ENCODE data around the gene DNER. TPM values are rescaled to one million over a fixed set of nuclear protein-coding genes. Genes with fewer than 3 reads are reported as not detected.
A peak's percentile ranks its signal among the peaks of the same experiment; 100 is the strongest.

DNER gene
- polyA plus RNA-seq, 3 donors, result 57.8 to 61.4 (median 61.3) TPM

DNA sequence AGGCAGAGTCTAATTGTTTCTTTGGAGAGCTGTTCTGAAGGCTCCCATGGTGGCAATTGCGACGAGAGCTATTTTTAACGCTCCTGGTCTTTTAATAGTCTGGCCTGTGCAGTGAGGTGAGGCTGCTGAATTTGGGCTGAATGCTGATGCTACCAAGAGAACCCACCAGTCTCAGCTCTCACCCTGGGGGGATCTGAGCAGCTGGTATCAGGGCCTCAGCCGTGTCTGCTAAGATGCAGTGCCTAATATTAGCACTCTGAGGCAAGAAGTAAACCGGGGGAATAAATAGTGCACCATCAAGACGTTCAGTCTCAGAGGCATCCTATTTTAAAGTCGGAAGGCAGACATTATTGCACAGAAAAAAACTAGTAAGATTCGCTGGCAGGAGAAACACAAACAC lies 228.5 kb downstream of the DNER start:
- DNase-seq (ENCODE audit: extremely low read depth in 1 of 11, low read depth in 9 of 11, low spot score in 4 of 11), result no peak

DNA sequence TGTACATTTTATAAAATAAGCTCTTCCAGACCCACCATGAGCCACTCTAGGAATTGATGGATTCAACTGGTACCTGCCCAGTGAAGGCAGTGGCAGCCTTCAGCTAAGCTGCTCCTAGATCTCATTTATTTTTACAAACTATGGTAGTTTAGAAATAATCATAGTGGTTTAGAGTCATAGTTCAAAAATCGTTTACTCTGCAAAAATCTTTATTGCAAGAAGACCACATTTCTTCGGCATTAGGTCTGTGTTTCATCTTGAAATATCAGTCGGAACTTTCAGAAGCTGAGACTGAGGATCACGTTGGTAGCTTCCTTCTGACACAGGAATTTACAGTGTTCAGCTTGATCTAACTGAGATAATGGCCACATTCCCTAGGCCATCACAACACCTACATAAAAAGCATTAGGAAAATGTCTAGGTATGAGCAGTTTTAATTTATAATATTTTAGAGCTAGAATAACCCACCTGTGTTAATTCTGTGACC lies 237.0 kb downstream of the DNER start:
- no peak for DNase-seq (ENCODE audit: extremely low read depth in 1 of 11, low read depth in 9 of 11, low spot score in 4 of 11)

DNA sequence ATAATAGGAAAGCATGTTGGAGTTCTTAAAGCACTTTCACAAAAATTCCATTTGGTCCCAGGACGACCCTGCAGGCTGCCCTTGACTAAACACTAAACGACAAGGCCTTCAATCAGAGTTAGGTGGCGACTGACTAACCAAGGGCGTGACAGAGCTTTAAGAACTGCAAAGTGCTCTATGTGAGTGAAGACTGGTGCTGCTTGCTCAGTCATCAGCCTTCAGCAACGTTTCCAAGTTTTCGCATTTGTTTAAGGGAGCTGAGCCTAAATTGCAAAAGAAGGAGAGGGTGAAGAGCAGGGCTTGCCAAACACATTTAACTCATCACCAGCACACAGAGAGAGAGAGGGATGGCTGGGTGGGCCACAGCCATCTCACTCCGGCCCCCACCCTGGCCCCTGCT lies 238.6 kb downstream of the DNER start:
- no peak for DNase-seq (ENCODE audit: extremely low read depth in 1 of 11, low read depth in 9 of 11, low spot score in 4 of 11)

DNA sequence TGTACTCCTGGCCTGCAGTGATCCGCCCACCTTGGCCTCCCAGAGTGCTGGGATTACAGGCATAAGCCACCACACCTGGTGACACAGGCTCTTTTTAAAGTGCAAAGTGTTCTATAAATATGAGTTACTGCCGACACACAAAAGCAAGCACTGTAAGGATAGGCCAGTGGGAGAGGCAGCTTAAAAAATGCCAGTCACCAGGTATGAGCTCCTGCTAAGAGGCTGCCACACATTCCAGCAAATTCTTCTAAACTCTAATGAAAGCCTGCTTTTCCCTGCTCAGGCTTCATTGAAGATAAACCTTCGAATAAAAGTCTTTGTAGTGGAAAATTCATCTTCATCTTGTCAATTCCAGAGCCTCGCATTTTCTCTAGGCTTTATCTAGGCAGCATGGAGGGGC lies 240.2 kb downstream of the DNER start:
- no peak for DNase-seq (ENCODE audit: extremely low read depth in 1 of 11, low read depth in 9 of 11, low spot score in 4 of 11)

DNA sequence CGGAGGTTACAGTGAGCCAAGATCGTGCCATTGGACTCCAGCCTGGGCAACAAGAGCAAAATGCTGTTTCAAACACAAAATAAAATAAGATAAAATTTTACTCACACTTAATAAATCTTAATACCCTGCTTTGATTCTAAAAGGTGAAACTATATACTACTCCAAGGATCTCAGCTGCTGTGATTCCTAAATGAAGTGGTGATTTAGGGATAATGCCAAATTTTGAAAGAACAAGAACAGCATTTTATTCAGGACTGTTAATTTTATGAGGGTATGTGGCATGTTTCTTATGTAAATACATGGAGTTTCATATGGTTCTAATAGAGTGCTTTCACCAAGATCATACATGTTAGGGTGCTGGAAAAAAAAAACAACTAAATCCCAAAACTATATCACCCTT lies 243.6 kb downstream of the DNER start:
- no peak for DNase-seq (ENCODE audit: extremely low read depth in 1 of 11, low read depth in 9 of 11, low spot score in 4 of 11)

- no peak for DNase-seq (ENCODE audit: extremely low read depth in 1 of 11, low read depth in 9 of 11, low spot score in 4 of 11)
These were observed 246.6 kb downstream of the DNER start for GRCh38 chr2:229467783-229468182.

DNA sequence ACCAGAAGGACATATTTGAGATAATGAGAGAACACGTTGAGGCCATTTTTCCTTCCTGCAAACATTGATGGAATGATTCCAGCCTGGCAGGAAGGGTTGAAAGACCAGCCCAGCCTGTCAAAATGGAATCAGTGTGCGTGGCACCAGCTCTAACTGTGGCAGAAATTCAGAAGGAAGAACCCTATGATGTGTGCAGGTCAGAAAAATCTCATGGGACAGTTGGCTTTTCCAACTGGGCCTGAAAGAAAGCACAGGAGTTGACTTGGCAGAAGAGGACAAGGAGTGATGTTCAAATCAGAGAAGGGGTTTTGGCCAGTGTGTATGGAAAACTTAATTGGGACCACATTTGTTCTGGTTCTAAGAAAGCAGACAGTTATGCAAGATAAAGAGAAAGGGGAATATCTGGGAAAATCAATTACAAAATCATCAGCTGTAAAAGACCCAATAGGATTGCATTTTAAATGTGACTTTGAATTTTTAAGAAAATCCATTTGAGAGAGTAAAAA lies 250.5 kb downstream of the DNER start:
- no peak for DNase-seq (ENCODE audit: extremely low read depth in 1 of 11, low read depth in 9 of 11, low spot score in 4 of 11)

DNA sequence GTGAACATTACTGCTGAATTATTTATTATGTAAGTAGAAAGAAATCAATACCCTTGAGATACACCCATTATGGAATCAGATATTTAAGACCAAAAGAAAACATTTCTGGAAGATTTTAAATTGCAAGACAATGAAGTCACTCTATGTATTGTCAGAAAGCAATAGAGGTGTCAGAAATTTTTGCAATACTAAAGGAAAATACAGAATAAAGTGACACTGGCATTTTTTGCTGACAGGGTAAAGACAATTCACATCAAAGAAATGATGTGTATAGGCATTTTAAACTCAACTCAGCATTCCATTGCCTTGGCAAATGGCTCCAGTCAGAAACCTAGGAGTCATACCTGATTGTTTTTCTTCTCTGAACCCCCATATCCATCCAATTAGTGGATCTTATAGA lies 252.2 kb downstream of the DNER start:
- DNase-seq (ENCODE audit: extremely low read depth in 1 of 11, low read depth in 9 of 11, low spot score in 4 of 11), result no peak

DNA sequence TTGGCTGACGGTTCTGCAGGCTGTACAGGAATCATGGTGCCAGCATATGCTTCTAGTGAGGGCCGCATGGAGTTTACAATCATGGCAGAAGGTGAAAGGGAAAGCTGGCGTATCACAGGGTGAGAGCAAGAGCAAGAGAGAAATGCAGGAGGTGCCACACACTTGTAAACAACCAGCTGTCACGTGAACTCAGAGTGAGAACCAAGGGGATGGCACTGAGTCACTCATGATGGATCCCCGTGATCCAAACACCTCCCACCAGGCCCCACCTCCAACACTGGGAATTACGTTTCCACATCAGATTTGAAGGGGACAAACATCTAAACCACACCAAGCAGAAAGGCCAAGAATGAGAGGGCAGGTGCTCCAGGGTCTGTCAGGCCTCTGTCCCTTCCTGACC lies 258.3 kb downstream of the DNER start:
- no peak for DNase-seq (ENCODE audit: extremely low read depth in 1 of 11, low read depth in 9 of 11, low spot score in 4 of 11)

DNA sequence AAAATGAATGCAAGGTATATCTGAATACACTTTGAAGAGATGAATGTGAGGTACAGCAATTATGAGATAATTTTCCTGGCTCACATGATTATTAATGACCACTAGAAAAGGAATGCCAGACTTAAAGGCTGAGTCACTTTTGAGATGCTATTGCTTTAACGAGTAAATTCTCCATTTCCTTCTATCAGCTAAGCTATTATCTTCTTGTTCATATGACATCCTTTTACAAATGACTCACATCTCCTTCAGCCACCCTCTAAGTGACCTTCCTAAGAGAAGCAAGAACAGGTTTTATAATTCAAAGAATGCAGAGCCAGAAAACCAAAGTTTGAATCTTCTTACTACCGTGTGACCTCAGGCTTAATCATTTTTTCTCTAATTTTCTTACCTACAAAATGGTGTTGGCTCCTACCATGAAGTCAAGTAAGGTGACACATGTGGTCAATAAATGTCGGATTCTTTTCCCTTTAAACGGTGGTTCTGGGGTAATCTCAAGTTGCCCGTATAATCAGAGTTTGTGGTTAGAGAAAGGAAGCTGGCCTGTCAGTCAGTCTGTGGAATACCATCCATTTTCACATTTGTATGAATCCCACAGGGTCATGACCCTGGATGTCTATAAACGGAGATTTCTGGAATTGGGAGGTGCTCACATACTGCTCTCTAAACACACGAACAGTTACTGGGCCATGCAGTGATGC lies 259.3 kb downstream of the DNER start:
- no peak for DNase-seq (ENCODE audit: extremely low read depth in 1 of 11, low read depth in 9 of 11, low spot score in 4 of 11)

GRCh38 chr2:229453230-229453629 lies 261.1 kb downstream of the DNER start:
- no peak for DNase-seq (ENCODE audit: extremely low read depth in 1 of 11, low read depth in 9 of 11, low spot score in 4 of 11)

- no peak for DNase-seq (ENCODE audit: extremely low read depth in 1 of 11, low read depth in 9 of 11, low spot score in 4 of 11)
These were observed 262.5 kb downstream of the DNER start for GRCh38 chr2:229451852-229452251.

- no peak for DNase-seq (ENCODE audit: extremely low read depth in 1 of 11, low read depth in 9 of 11, low spot score in 4 of 11)
These were observed 267.1 kb downstream of the DNER start for GRCh38 chr2:229447227-229447626.

- DNase-seq (ENCODE audit: extremely low read depth in 1 of 11, low read depth in 9 of 11, low spot score in 4 of 11), result no peak
These were observed 268.0 kb downstream of the DNER start for GRCh38 chr2:229446350-229446749.

GRCh38 chr2:229445501-229446211 lies 268.7 kb downstream of the DNER start:
- no peak for DNase-seq (ENCODE audit: extremely low read depth in 1 of 11, low read depth in 9 of 11, low spot score in 4 of 11)

DNA sequence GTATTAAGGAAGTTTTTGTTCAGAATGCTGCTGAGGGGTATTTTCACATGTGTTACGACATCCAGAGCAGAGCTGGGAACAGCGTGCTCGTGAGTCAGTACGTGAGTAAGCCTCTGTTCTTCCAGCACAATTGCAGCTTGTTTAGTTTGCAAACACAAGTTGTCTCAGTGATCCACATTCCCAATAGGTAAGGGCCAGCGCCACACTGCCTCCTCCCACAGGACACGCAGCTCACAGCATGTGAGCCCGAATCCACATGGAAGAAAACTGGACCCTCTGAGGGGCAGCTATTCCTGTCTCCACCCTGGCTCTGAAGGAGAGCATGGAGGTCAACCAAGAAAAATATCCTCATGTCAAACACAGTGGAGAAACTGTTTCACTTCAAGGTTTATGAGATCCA lies 269.3 kb downstream of the DNER start:
- DNase-seq (ENCODE audit: extremely low read depth in 1 of 11, low read depth in 9 of 11, low spot score in 4 of 11), result peak in 2 of 11 donors; percentile 14 to 17

DNA sequence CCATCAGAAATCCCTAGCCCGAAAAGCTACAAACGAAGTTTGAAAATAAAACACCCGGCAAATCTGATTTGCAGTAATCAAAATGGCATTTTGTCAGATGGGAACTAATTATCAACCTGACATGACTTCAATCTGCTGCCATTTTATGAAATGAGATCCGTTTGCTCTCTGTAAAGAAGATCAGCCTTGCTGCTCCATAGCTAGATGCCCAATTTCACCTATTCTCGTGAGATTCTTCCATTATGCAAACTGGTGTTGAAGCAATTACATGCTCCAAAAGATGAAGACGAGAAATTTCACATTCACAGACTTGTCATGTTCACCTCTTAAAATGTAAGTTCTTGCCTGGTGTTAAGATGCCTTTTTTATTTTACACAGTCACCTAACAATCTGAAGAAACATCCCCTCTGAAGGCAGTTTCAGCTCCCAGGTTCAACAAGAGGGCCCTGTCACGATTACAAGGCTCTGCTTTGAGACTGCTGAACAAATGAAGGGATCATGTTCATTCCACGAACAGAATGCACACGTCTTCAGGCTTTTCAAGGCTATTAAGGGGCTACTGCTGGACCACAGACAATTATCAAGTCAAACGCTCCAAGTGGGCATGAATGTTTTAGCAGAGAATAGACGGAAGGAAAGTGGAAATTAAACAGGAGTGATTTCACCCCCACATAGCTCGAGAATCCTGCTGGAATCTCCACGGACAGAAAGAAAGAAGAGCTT lies 270.6 kb downstream of the DNER start:
- no peak for DNase-seq (ENCODE audit: extremely low read depth in 1 of 11, low read depth in 9 of 11, low spot score in 4 of 11)

GRCh38 chr2:229443141-229443540 lies 271.2 kb downstream of the DNER start:
- DNase-seq (ENCODE audit: extremely low read depth in 1 of 11, low read depth in 9 of 11, low spot score in 4 of 11), result no peak

- no peak for DNase-seq (ENCODE audit: extremely low read depth in 1 of 11, low read depth in 9 of 11, low spot score in 4 of 11)
These were observed 275.8 kb downstream of the DNER start for GRCh38 chr2:229438430-229439159.
